HepG2 (cell line): ENCODE results near the gene OR6S1. TPM values are rescaled to one million over a fixed set of nuclear protein-coding genes. Genes with fewer than 3 reads are reported as not detected.
A peak's percentile ranks its signal among the peaks of the same experiment; 100 is the strongest.

ENCODE experiments used
- CEBPB ChIP-seq: IDR thresholded peaks from 2 replicates; pipeline ENCODE4 v1.6.1; 2011; ENCODE audit warnings: low read depth, low read length, improper control_type of control experiment, borderline replicate concordance
- ESRRA ChIP-seq: sonication (generic); formaldehyde crosslinking; IDR thresholded peaks from 2 replicates; pipeline ENCODE4 v1.5.1; 2020; ENCODE audit warnings: mild to moderate bottlenecking, low read depth, missing genetic modification reagents
- HMG20B ChIP-seq: conservative IDR thresholded peaks from 2 replicates; pipeline ENCODE4 v1.6.1; 2016; ENCODE audit warnings: missing genetic modification reagents, missing compliant biosample characterization
- JARID2 ChIP-seq: sonication (generic); formaldehyde crosslinking; IDR thresholded peaks from 2 replicates; pipeline ENCODE4 v1.8.1; 2023; ENCODE audit warnings: missing genetic modification reagents, inconsistent platforms; ENCODE audit not compliant: insufficient replicate concordance
- SSRP1 ChIP-seq: IDR thresholded peaks from 2 replicates; pipeline ENCODE4 v1.6.1; 2016; ENCODE audit warnings: control low read depth
- ZNF333 ChIP-seq: sonication (generic); formaldehyde crosslinking; IDR thresholded peaks from 2 replicates; pipeline ENCODE4 v1.4.0; 2020; ENCODE audit warnings: mild to moderate bottlenecking, missing genetic modification reagents, borderline replicate concordance
- ZNF614 ChIP-seq: IDR thresholded peaks from 2 replicates; pipeline ENCODE4 v1.6.1; 2018; ENCODE audit warnings: missing biosample characterization, missing genetic modification reagents, inconsistent platforms, borderline replicate concordance
- ZNF775 ChIP-seq: sonication (generic); formaldehyde crosslinking; IDR thresholded peaks from 2 replicates; pipeline ENCODE4 v1.4.0; 2020; ENCODE audit warnings: missing genetic modification reagents, mild to moderate bottlenecking, moderate library complexity, borderline replicate concordance
- polyA plus RNA-seq, 8 experiments: library from polyadenylated mRNA; depleted of rRNA in 3 of 8; stranded (reverse) in 7 of 8; unstranded in 1 of 8; fragments of >200 nt; fragmentation: Illumina TruSeq in 4 of 8; extraction: Trizol in 4 of 8; gene quantifications; 2 replicates each; pipeline versions ENCODE4 v1.2.1 to v1.2.3, GENCODE V29; 2011 to 2016; ENCODE audit warnings: low read depth in 4 of 8, missing spikeins in 1 of 8, mixed read lengths in 1 of 8; ENCODE audit not compliant: insufficient read depth in 1 of 8
- total RNA-seq, 5 experiments: library from RNA; depleted of rRNA; stranded (reverse); fragments of >200 nt; fragmentation: Illumina TruSeq; extraction: Trizol; gene quantifications; 2 replicates each; pipeline ENCODE4 v1.2.3, GENCODE V29; 2016; ENCODE audit warnings: low read depth in 1 of 5
- TF ChIP-seq, protein P1 (sequence below), 2 experiments: IDR thresholded peaks; 2 replicates each; pipeline ENCODE4 v1.6.1; 2011 to 2012; ENCODE audit warnings: low read length in 2 of 2, borderline replicate concordance in 1 of 2, low read depth in 1 of 2, mild to moderate bottlenecking in 1 of 2, moderate library complexity in 1 of 2
- TF ChIP-seq, protein P2 (sequence below): sonication (generic); formaldehyde crosslinking; IDR thresholded peaks from 2 replicates; pipeline ENCODE4 v1.8.1; 2022; ENCODE audit warnings: low read depth, mild to moderate bottlenecking, missing genetic modification reagents
- TF ChIP-seq, protein P3 (sequence below): sonication (generic); formaldehyde crosslinking; IDR thresholded peaks from 2 replicates; pipeline ENCODE4 v1.4.0; 2020; ENCODE audit warnings: missing genetic modification reagents
- TF ChIP-seq, protein P4 (sequence below): sonication (generic); formaldehyde crosslinking; IDR thresholded peaks from 2 replicates; pipeline ENCODE4 v1.8.0; 2022; ENCODE audit warnings: missing genetic modification reagents, low read depth, mild to moderate bottlenecking, borderline replicate concordance

OR6S1 gene
- total and polyA plus RNA-seq, 2 of the 13 experiments (the other 11 are each of a cell fraction or from before 2014, with no cell fraction given), result 0.09 TPM; not detected in 1

DNA sequence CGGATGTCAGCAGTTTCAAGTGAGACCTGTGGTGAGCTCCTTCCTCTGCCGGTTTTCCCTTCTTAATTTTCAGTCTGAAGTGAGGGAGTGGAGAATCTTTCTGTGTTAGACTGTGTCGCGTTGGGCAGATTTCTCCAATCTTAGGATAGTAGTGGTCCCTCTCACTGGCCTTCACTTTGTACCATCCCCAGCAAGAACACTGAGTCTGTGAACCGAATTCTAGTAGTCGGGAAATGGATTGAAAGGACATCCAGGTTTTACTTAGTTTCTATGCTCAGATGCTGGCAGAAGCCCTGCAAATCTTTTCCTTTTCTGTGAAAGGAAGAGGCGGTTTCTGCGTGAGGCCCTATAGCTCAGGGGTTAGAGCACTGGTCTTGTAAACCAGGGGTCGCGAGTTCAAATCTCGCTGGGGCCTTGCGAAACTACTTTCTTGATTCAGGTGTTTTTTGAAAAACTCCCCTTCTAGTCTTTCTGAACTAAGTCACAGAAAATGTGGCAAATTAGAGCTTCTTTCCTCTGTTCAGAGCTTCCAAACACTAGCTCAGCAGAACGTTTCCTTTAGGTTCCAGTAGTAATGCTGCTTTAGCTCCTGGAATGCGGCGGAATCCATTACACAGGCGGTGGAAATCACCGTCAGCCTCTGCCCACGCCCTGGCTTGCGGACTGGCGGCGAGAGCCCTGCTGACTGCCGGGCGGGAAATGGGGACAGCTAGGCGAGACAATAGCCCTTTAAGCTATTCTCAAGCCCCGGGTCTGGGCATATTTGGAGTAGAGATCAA is 40.0 kb upstream of the OR6S1 start (continued):
- TF ChIP-seq, protein P1, sequence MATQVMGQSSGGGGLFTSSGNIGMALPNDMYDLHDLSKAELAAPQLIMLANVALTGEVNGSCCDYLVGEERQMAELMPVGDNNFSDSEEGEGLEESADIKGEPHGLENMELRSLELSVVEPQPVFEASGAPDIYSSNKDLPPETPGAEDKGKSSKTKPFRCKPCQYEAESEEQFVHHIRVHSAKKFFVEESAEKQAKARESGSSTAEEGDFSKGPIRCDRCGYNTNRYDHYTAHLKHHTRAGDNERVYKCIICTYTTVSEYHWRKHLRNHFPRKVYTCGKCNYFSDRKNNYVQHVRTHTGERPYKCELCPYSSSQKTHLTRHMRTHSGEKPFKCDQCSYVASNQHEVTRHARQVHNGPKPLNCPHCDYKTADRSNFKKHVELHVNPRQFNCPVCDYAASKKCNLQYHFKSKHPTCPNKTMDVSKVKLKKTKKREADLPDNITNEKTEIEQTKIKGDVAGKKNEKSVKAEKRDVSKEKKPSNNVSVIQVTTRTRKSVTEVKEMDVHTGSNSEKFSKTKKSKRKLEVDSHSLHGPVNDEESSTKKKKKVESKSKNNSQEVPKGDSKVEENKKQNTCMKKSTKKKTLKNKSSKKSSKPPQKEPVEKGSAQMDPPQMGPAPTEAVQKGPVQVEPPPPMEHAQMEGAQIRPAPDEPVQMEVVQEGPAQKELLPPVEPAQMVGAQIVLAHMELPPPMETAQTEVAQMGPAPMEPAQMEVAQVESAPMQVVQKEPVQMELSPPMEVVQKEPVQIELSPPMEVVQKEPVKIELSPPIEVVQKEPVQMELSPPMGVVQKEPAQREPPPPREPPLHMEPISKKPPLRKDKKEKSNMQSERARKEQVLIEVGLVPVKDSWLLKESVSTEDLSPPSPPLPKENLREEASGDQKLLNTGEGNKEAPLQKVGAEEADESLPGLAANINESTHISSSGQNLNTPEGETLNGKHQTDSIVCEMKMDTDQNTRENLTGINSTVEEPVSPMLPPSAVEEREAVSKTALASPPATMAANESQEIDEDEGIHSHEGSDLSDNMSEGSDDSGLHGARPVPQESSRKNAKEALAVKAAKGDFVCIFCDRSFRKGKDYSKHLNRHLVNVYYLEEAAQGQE (IDR thresholded peaks at IDR 0.05; ENCODE audit: borderline replicate concordance in 1 of 2, low read depth in 1 of 2, low read length in 2 of 2), result 0 out of 4 replicates have a peak, but pooled peaks of 1 of the 2 experiments have one; percentile 45
- TF ChIP-seq, protein P2, sequence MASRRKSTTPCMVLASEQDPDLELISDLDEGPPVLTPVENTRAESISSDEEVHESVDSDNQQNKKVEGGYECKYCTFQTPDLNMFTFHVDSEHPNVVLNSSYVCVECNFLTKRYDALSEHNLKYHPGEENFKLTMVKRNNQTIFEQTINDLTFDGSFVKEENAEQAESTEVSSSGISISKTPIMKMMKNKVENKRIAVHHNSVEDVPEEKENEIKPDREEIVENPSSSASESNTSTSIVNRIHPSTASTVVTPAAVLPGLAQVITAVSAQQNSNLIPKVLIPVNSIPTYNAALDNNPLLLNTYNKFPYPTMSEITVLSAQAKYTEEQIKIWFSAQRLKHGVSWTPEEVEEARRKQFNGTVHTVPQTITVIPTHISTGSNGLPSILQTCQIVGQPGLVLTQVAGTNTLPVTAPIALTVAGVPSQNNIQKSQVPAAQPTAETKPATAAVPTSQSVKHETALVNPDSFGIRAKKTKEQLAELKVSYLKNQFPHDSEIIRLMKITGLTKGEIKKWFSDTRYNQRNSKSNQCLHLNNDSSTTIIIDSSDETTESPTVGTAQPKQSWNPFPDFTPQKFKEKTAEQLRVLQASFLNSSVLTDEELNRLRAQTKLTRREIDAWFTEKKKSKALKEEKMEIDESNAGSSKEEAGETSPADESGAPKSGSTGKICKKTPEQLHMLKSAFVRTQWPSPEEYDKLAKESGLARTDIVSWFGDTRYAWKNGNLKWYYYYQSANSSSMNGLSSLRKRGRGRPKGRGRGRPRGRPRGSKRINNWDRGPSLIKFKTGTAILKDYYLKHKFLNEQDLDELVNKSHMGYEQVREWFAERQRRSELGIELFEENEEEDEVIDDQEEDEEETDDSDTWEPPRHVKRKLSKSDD, result peak; percentile 78; the same call in 1 of the 2 replicates
- TF ChIP-seq CEBPB (peak; percentile 57), SSRP1 (CRISPR knock-in tag) (peak; percentile 100), ESRRA (CRISPR knock-in tag) (peak; percentile 73; the same call in 1 of the 2 replicates), ZNF614 (CRISPR knock-in tag) (no peak), JARID2 (no peak), ZNF775 (0 out of 2 replicates have a peak, but pooled peaks have one; percentile 38), ZNF333 (0 out of 2 replicates have a peak, but pooled peaks have one; percentile 63), HMG20B (CRISPR knock-in tag) (peak; percentile 64; the same call in 1 of the 2 replicates)
- TF ChIP-seq, protein P3, sequence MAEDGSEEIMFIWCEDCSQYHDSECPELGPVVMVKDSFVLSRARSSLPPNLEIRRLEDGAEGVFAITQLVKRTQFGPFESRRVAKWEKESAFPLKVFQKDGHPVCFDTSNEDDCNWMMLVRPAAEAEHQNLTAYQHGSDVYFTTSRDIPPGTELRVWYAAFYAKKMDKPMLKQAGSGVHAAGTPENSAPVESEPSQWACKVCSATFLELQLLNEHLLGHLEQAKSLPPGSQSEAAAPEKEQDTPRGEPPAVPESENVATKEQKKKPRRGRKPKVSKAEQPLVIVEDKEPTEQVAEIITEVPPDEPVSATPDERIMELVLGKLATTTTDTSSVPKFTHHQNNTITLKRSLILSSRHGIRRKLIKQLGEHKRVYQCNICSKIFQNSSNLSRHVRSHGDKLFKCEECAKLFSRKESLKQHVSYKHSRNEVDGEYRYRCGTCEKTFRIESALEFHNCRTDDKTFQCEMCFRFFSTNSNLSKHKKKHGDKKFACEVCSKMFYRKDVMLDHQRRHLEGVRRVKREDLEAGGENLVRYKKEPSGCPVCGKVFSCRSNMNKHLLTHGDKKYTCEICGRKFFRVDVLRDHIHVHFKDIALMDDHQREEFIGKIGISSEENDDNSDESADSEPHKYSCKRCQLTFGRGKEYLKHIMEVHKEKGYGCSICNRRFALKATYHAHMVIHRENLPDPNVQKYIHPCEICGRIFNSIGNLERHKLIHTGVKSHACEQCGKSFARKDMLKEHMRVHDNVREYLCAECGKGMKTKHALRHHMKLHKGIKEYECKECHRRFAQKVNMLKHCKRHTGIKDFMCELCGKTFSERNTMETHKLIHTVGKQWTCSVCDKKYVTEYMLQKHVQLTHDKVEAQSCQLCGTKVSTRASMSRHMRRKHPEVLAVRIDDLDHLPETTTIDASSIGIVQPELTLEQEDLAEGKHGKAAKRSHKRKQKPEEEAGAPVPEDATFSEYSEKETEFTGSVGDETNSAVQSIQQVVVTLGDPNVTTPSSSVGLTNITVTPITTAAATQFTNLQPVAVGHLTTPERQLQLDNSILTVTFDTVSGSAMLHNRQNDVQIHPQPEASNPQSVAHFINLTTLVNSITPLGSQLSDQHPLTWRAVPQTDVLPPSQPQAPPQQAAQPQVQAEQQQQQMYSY (CRISPR knock-in tag), result peak; percentile 98
- TF ChIP-seq, protein P4, sequence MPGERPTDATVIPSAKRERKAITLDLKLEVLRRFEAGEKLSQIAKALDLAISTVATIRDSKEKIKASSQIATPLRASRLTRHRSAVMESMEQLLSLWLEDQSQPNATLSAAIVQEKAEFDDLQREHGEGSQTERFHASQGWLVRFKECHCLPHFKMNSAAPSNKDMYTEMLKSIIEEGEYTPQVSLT (CRISPR knock-in tag), result no peak; the same call in 1 of the 2 replicates
